Tibial artery (tissue), 4 donors: Measurements from ENCODE around the gene PAIP2.
A peak's percentile ranks its signal among the peaks of the same experiment; 100 is the strongest.

ENCODE experiments used
- DNase-seq, 2 donors: peaks; one replicate each; pipeline ENCODE4 v3.0.0-alpha.2; 2019
- H3K27ac ChIP-seq, 2 donors: fragments of 200-600 bp; sonication (generic) in 1 of 2; 1 replicate in 1 of 2; 2 replicates in 1 of 2; pipeline ENCODE4 v1.5.1; 2018 to 2019; ENCODE audit warnings: mild to moderate bottlenecking in 1 of 2
- H3K27me3 ChIP-seq, 2 donors: fragments of 200-600 bp; sonication (generic) in 1 of 2; one replicate each; pipeline versions ENCODE4 v1.5.1 to v1.6.0; 2016 to 2019
- H3K36me3 ChIP-seq, 3 donors: fragments of 200-600 bp; sonication (generic) in 2 of 3; one replicate each; pipeline ENCODE4 v1.5.1; 2016 to 2019; ENCODE audit warnings: mild to moderate bottlenecking in 2 of 3
- H3K4me1 ChIP-seq, 4 donors: fragments of 200-600 bp; sonication (generic) in 2 of 4; 1 replicate in 3 of 4; 2 replicates in 1 of 4; pipeline ENCODE4 v1.5.1; 2016 to 2019
- H3K4me3 ChIP-seq, 2 donors: fragments of 200-600 bp; sonication (generic) in 1 of 2; 1 replicate in 1 of 2; 2 replicates in 1 of 2; pipeline ENCODE4 v1.5.1; 2018 to 2019; ENCODE audit warnings: mild to moderate bottlenecking in 2 of 2
- H3K9me3 ChIP-seq, 3 donors: fragments of 200-600 bp; sonication (generic) in 1 of 3; one replicate each; pipeline ENCODE4 v1.5.1; 2016 to 2019
- CTCF ChIP-seq, 2 experiments: fragments of 200-600 bp in 1 of 2; fragments of 450-650 bp in 1 of 2; IDR thresholded peaks; one replicate each; pipeline ENCODE4 v1.5.1; 2017 to 2019; ENCODE audit warnings: antibody characterized with exemption in 2 of 2, mild to moderate bottlenecking in 1 of 2, moderate library complexity in 1 of 2
- intact Hi-C: fragments of 100-400 bp; cut with DNase I; formaldehyde crosslinking; loops from one replicate; pipeline ENCODE4 v1.15.0; 2023; ENCODE audit warnings: low total_unique reads

Gene PAIP2

GRCh38 chr5:139341689-139342422 lies at the start of gene PAIP2:
TSS of gene PAIP2 (plus strand) at chr5:139341854. CDS start at chr5:139363785, 21,931 bp downstream.
- H3K9me3 ChIP-seq, result no peaks in the 10 kb centered on the region
- TF ChIP-seq CTCF (IDR thresholded peaks at IDR 0.05), result peak; percentile 72 to 73
- intact Hi-C loops, result loop anchor here (5.0 kb wide), 1 partner anchor 50 kb away; the partner anchor contains the start of gene MATR3
- no peaks in the 10 kb centered on the region for H3K27me3 ChIP-seq
- DNase-seq, result peak; percentile 98
- H3K36me3 ChIP-seq, result peaks cover 0 to 6% (median 0%) of the 10 kb centered on the region in 3 donors
- peaks cover 0 to 46% (median 19%) of the 10 kb centered on the region in 4 donors for H3K4me1 ChIP-seq
- peak within 1 kb of the TSS; percentile 77 to 92 for H3K4me3 ChIP-seq
- peak within 1 kb of the TSS; percentile 94 to 98 for H3K27ac ChIP-seq

- Histone ChIP-seq H3K27me3 (no peaks in the 10 kb centered on the region), H3K36me3 (no peaks in the 10 kb centered on the region), H3K4me1 (peaks cover 0 to 37% (median 23%) of the 10 kb centered on the region in 4 donors), H3K27ac (peak overlapping the region; percentile 98 to 100), H3K4me3 (peak overlapping the region; percentile 76 to 97), H3K9me3 (no peaks in the 10 kb centered on the region)
- no peak for TF ChIP-seq CTCF (IDR thresholded peaks at IDR 0.05)
- intact Hi-C loops, result loop anchor here (5.0 kb wide), 1 partner anchor 49 kb away; the partner anchor contains the start of gene PAIP2
- no peak for DNase-seq
Observed at GRCh38 chr5:139293202-139293506, 48.5 kb upstream of the PAIP2 start.

- Histone ChIP-seq H3K4me3 (peak within 1 kb of the TSS; percentile 76 to 97), H3K36me3 (no peaks in the 10 kb centered on the region), H3K4me1 (peaks cover 0 to 43% (median 29%) of the 10 kb centered on the region in 4 donors), H3K27ac (peak within 1 kb of the TSS; percentile 98 to 100), H3K9me3 (no peaks in the 10 kb centered on the region), H3K27me3 (no peaks in the 10 kb centered on the region)
- TF ChIP-seq CTCF (IDR thresholded peaks at IDR 0.05), result no peak
- peak; percentile 94 to 98 for DNase-seq
- intact Hi-C loops, result loop anchor here (5.0 kb wide), 1 partner anchor 49 kb away; the partner anchor contains the start of gene PAIP2
Observed at GRCh38 chr5:139293507-139294373, 47.9 kb upstream of the PAIP2 start, which contains the start of gene MATR3. TSS of gene MATR3 (plus strand) at chr5:139293740. CDS start at chr5:139307416, 13,676 bp downstream.

GRCh38 chr5:139294374-139295165 lies 47.1 kb upstream of the PAIP2 start:
- peak overlapping the region; percentile 76 to 97 for H3K4me3 ChIP-seq
- H3K9me3 ChIP-seq, result no peaks in the 10 kb centered on the region
- intact Hi-C loops, result loop anchor here (5.0 kb wide), 1 partner anchor 48 kb away; the partner anchor contains the start of gene PAIP2
- no peaks in the 10 kb centered on the region for H3K27me3 ChIP-seq
- H3K36me3 ChIP-seq, result no peaks in the 10 kb centered on the region
- H3K27ac ChIP-seq, result peak overlapping the region; percentile 98 to 100
- peak; percentile 85 to 88 for DNase-seq
- H3K4me1 ChIP-seq, result peaks cover 0 to 51% (median 35%) of the 10 kb centered on the region in 4 donors
- TF ChIP-seq CTCF (IDR thresholded peaks at IDR 0.05), result peak in 1 of 2 experiments; percentile 20
